Loucy (cell line): ENCODE results near the gene AKAP13.

Experiments used
- H2AFZ ChIP-seq: fragments of 200-600 bp; sonication (generic); 2 replicates; pipeline ENCODE4 v1.6.0; 2016; ENCODE audit warnings: antibody characterized with exemption, mild to moderate bottlenecking, low read length, moderate library complexity
- H3F3A ChIP-seq: fragments of 200-600 bp; 2 replicates; pipeline ENCODE4 v1.6.0; 2016; ENCODE audit warnings: antibody characterized with exemption, low read depth, mild to moderate bottlenecking
- H3K27me3 ChIP-seq: fragments of 200-600 bp; sonication (generic); 2 replicates; pipeline ENCODE4 v1.6.1; 2014; ENCODE audit warnings: low read length, mild to moderate bottlenecking; ENCODE audit not compliant: insufficient read depth, poor library complexity, severe bottlenecking
- H3K36me3 ChIP-seq: fragments of 200-600 bp; sonication (generic); 2 replicates; pipeline ENCODE4 v1.6.1; 2016; ENCODE audit warnings: low read length; ENCODE audit not compliant: insufficient read depth
- H3K4me1 ChIP-seq: fragments of 200-600 bp; sonication (generic); 2 replicates; pipeline ENCODE4 v1.5.1; 2014; ENCODE audit warnings: low read length, mild to moderate bottlenecking; ENCODE audit not compliant: insufficient read depth, poor library complexity, severe bottlenecking
- H3K4me2 ChIP-seq: fragments of 200-600 bp; sonication (generic); 2 replicates; pipeline ENCODE4 v1.6.0; 2014; ENCODE audit warnings: antibody characterized with exemption, low read length, low read depth, mild to moderate bottlenecking; ENCODE audit not compliant: poor library complexity, severe bottlenecking
- H3K4me3 ChIP-seq: fragments of 200-600 bp; sonication (generic); 2 replicates; pipeline ENCODE4 v1.5.1; 2014; ENCODE audit warnings: low read length, mild to moderate bottlenecking, mixed read lengths; ENCODE audit not compliant: poor library complexity, severe bottlenecking
- H3K79me2 ChIP-seq: fragments of 200-600 bp; sonication (generic); 2 replicates; pipeline ENCODE4 v1.6.1; 2014; ENCODE audit warnings: low read length; ENCODE audit not compliant: insufficient read depth
- H3K9ac ChIP-seq: fragments of 200-600 bp; sonication (generic); 2 replicates; pipeline ENCODE4 v1.6.0; 2014; ENCODE audit warnings: mild to moderate bottlenecking, low read depth, low read length, moderate library complexity; ENCODE audit not compliant: poor library complexity, severe bottlenecking
- H3K9me2 ChIP-seq: fragments of 200-600 bp; sonication (generic); replicated peaks from 2 replicates; pipeline ENCODE4 v1.6.1; 2016; ENCODE audit warnings: low read depth, low read length, mixed read lengths
- H3K9me3 ChIP-seq: fragments of 200-600 bp; sonication (generic); 2 replicates; pipeline ENCODE4 v1.6.1; 2014; ENCODE audit warnings: mild to moderate bottlenecking, antibody characterized with exemption, low read length, low read depth; ENCODE audit not compliant: insufficient read depth
- H4K20me1 ChIP-seq: fragments of 200-600 bp; sonication (generic); 2 replicates; pipeline ENCODE4 v1.6.0; 2014; ENCODE audit warnings: antibody characterized with exemption, low read length, mild to moderate bottlenecking; ENCODE audit not compliant: insufficient read depth, poor library complexity, severe bottlenecking
- CTCF ChIP-seq: fragments of 200-600 bp; sonication (generic); conservative IDR thresholded peaks from 2 replicates; pipeline ENCODE4 v1.5.1; 2014; ENCODE audit warnings: mild to moderate bottlenecking, antibody characterized with exemption, low read length
- EZH2phosphoT487 ChIP-seq: fragments of 200-600 bp; IDR thresholded peaks from 2 replicates; pipeline ENCODE4 v1.6.1; 2018; ENCODE audit warnings: antibody characterized with exemption, mild to moderate bottlenecking, moderate library complexity, borderline replicate concordance

AKAP13 gene

DNA sequence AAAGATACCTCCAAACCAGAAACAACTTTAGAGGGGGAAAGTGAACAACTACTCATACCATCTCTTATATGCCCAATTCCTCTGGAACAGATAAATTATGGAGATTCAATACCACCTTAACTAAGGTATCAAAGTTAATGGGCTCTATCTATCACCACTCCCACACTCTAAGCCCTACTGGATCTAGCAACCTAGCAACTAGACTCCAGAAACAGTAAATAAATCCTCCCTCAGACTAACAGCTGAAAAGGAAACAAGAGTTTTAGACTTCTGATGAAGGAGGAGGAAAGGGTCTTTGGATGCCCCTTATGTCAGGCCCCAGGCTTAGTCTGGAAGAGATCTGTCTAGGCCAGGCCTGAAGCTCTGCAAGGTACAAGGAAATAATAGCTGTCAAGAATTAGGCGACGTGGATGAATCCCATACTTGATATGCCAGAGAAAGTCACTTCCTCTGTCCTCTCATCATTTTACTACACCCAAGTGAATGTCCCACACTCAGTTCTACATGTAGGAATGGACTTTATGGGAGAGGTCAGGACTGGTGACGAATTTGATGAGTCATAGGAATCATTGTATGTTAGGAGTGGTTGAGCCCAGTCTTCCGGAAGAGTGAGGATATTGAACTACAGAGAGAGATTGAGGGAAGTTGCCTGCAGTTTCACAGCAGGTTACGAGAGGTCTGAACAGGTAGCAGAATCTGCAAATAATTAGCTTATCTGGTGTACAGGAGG, 113.8 kb downstream of the AKAP13 start:
- Histone ChIP-seq H3K27me3 (no peaks in the 10 kb centered on the region), H3K36me3 (no peaks in the 10 kb centered on the region), H3K4me1 (peaks cover 2% of the 10 kb centered on the region), H3K79me2 (no peaks in the 10 kb centered on the region), H4K20me1 (no peaks in the 10 kb centered on the region), H3K9ac (no peak overlapping the region), H3K9me3 (no peaks in the 10 kb centered on the region), H3K9me2 (no peaks in the 10 kb centered on the region), H3F3A (no peaks in the 10 kb centered on the region), H3K4me2 (no peak overlapping the region), H3K4me3 (no peak overlapping the region), H2AFZ (no peak overlapping the region)
- no peak for TF ChIP-seq CTCF
- TF ChIP-seq EZH2phosphoT487: no peak

DNA sequence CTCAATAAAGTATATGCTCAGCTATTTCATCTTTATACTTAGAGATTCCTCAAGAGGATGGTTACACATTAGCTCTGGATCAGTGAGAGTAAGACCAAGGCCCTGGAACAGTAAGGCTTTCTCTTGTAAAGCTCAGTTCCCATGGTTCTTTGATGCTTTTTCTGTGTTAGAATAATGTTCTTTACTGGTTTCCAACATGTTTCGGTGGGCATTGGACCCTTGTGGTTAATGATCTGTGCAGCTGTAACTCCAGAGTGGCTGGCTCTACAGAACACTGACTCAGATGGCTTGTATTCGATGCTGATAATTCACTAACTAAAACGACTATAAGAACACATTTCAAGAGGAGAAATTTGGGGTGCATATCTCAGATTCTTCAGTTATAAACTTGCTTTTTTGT, 114.7 kb downstream of the AKAP13 start:
- no peak overlapping the region for H3K4me2 ChIP-seq
- no peak overlapping the region for H3K4me3 ChIP-seq

GRCh38 chr15:85495544-85495943, 115.1 kb downstream of the AKAP13 start:
- H4K20me1 ChIP-seq: no peaks in the 10 kb centered on the region
- H3K79me2 ChIP-seq: no peaks in the 10 kb centered on the region; the same call in 1 of the 2 replicates
- no peak overlapping the region for H3K9ac ChIP-seq
- H3K27me3 ChIP-seq: no peaks in the 10 kb centered on the region
- no peaks in the 10 kb centered on the region for H3K36me3 ChIP-seq
- H3F3A ChIP-seq: no peaks in the 10 kb centered on the region
- no peak overlapping the region for H3K4me3 ChIP-seq
- no peaks in the 10 kb centered on the region for H3K9me3 ChIP-seq
- TF ChIP-seq EZH2phosphoT487: no peak
- H2AFZ ChIP-seq: no peak overlapping the region
- H3K4me1 ChIP-seq: peaks cover 13% of the 10 kb centered on the region
- H3K4me2 ChIP-seq: no peak overlapping the region
- no peaks in the 10 kb centered on the region for H3K9me2 ChIP-seq

More for the DNA sequence above, 114.7 kb downstream of the AKAP13 start:
- no peaks in the 10 kb centered on the region for H3K36me3 ChIP-seq
- H2AFZ ChIP-seq: no peak overlapping the region
- no peaks in the 10 kb centered on the region for H3F3A ChIP-seq
- H3K9ac ChIP-seq: no peak overlapping the region
- H3K79me2 ChIP-seq: no peaks in the 10 kb centered on the region; the same call in 1 of the 2 replicates
- H3K27me3 ChIP-seq: no peaks in the 10 kb centered on the region
- no peaks in the 10 kb centered on the region for H3K9me3 ChIP-seq
- TF ChIP-seq CTCF (no peak), EZH2phosphoT487 (no peak)
- H3K4me1 ChIP-seq: peaks cover 9% of the 10 kb centered on the region
- no peaks in the 10 kb centered on the region for H4K20me1 ChIP-seq
- no peaks in the 10 kb centered on the region for H3K9me2 ChIP-seq

GRCh38 chr15:85496151-85496550, 115.7 kb downstream of the AKAP13 start:
- H3K9me3 ChIP-seq: no peaks in the 10 kb centered on the region
- H3K4me1 ChIP-seq: peaks cover 13% of the 10 kb centered on the region
- H3K27me3 ChIP-seq: no peaks in the 10 kb centered on the region
- H3K9me2 ChIP-seq: no peaks in the 10 kb centered on the region
- no peak overlapping the region for H3K9ac ChIP-seq
- no peaks in the 10 kb centered on the region for H3K36me3 ChIP-seq
- no peak overlapping the region for H2AFZ ChIP-seq
- no peaks in the 10 kb centered on the region for H4K20me1 ChIP-seq
- H3F3A ChIP-seq: no peaks in the 10 kb centered on the region
- TF ChIP-seq EZH2phosphoT487 (no peak), CTCF (no peak)
- H3K79me2 ChIP-seq: no peaks in the 10 kb centered on the region; the same call in 1 of the 2 replicates
- no peak overlapping the region for H3K4me2 ChIP-seq
- H3K4me3 ChIP-seq: no peak overlapping the region
